ENCODE results near the gene CERS6. TPM values are rescaled to one million over a fixed set of nuclear protein-coding genes. Genes with fewer than 3 reads are reported as not detected.

The CERS6 gene
- total and polyA plus RNA-seq, 2 experiments from 2014 or later = 7.4 to 35.0 TPM

GRCh38 chr2:168517816-168518215 is 61.7 kb downstream of the CERS6 start (continued):
- TF ChIP-seq ETS1 (IDR thresholded peaks at IDR 0.05) (no peak), CREB1 (CRISPR knock-in tag; IDR thresholded peaks at IDR 0.05; ENCODE audit: low read depth) (no peak)

- Mint-ChIP-seq H3K9me3 (no peaks in the 10 kb centered on the region), H3K27me3 (ENCODE audit: insufficient read depth, low read depth, poor library complexity) (no peaks in the 10 kb centered on the region), H3K4me1 (peaks cover 38% of the 10 kb centered on the region), H3K4me3 (no peak overlapping the region), H3K27ac (peak overlapping the region; percentile 80), H3K36me3 (ENCODE audit: low read depth) (no peaks in the 10 kb centered on the region)
- H3K4me2 ChIP-seq = peak overlapping the region; percentile 55
- ATAC-seq (peak; percentile 84), DNase-seq (ENCODE audit: low spot score) (peak; percentile 54)
- H3K4me1 ChIP-seq (ENCODE audit: insufficient read depth) = peaks cover 25% of the 10 kb centered on the region
- H3F3A ChIP-seq (replicated peaks; ENCODE audit: low read depth) = no peaks in the 10 kb centered on the region
- peaks cover 89% of the 10 kb centered on the region for H3K79me2 ChIP-seq (replicated peaks; ENCODE audit: insufficient read depth)
- H3K4me3 ChIP-seq = no peak overlapping the region
- no peaks in the 10 kb centered on the region for H3K9me2 ChIP-seq (ENCODE audit: insufficient read depth)
- H3K27me3 ChIP-seq (ENCODE audit: insufficient read depth) = no peaks in the 10 kb centered on the region
- H3K27ac ChIP-seq (ENCODE audit: low read depth) = peak overlapping the region; percentile 78; the same call in 1 of the 2 replicates
- H2AFZ ChIP-seq = no peak overlapping the region
- H4K20me1 ChIP-seq (replicated peaks; ENCODE audit: insufficient read depth) = no peaks in the 10 kb centered on the region; the same call in 1 of the 2 replicates
- H3K36me3 ChIP-seq (ENCODE audit: insufficient read depth) = no peaks in the 10 kb centered on the region
- no peak for TF ChIP-seq ZNF462 (CRISPR knock-in tag; IDR thresholded peaks at IDR 0.05)
- no peak for TF ChIP-seq EZH2phosphoT487 (IDR thresholded peaks at IDR 0.05; ENCODE audit: unreplicated experiment)
- no peak for TF ChIP-seq NANOG (IDR thresholded peaks at IDR 0.05; ENCODE audit: borderline replicate concordance)
- TF ChIP-seq POLR2AphosphoS5 (IDR thresholded peaks at IDR 0.05; ENCODE audit: low read depth) = no peak
Measured at GRCh38 chr2:168518555-168519066, 62.5 kb downstream of the CERS6 start.
